PC-9 (cell line): ENCODE results near the gene GREB1L. TPM values are rescaled to one million over a fixed set of nuclear protein-coding genes. Genes with fewer than 3 reads are reported as not detected.

ENCODE experiments used
- BruUV-seq: library from RNA; stranded (reverse); fragments of 400-500 nt; replicated peaks from 2 replicates; lab custom pipeline; 2021; lab: Mats Ljungman, UMichigan
- CTCF ChIA-PET: fragments of 300-600 bp; sonication (Branson Sonifier 250); formaldehyde crosslinking; loops from one replicate; lab custom pipeline; 2022; ENCODE audit warnings: antibody characterized with exemption; lab: Charles Lee
- POLR2A ChIA-PET: fragments of 300-600 bp; sonication (Branson Sonifier 250); formaldehyde crosslinking; loops from one replicate; lab custom pipeline; 2022; ENCODE audit warnings: antibody characterized with exemption; ENCODE audit not compliant: unreplicated experiment; lab: Charles Lee
- DNase-seq, 2 experiments: peaks; one replicate each; pipeline versions ENCODE4 v3.0.0 to v3.0.0-alpha.2; 2015 to 2022; ENCODE audit warnings: mixed read lengths in 1 of 2
- H2AFZ ChIP-seq: fragments of 200-600 bp; sonication (generic); 2 replicates; pipeline ENCODE4 v1.8.1; 2017; ENCODE audit warnings: antibody characterized with exemption
- H3F3A ChIP-seq: fragments of 200-600 bp; sonication (generic); 2 replicates; pipeline ENCODE4 v1.8.1; 2017; ENCODE audit warnings: antibody characterized with exemption, mild to moderate bottlenecking, low read depth; ENCODE audit not compliant: insufficient read depth
- H3K27ac ChIP-seq: fragments of 200-600 bp; sonication (generic); 2 replicates; pipeline ENCODE4 v1.6.1; 2016; ENCODE audit warnings: mixed run types
- H3K27me3 ChIP-seq: fragments of 200-600 bp; sonication (generic); 2 replicates; pipeline ENCODE4 v1.6.1; 2016; ENCODE audit warnings: low read depth, mixed run types; ENCODE audit not compliant: insufficient read depth
- H3K36me3 ChIP-seq: fragments of 200-600 bp; sonication (generic); 2 replicates; pipeline ENCODE4 v1.6.1; 2016; ENCODE audit warnings: low read depth, mixed run types
- H3K4me1 ChIP-seq: fragments of 200-600 bp; sonication (generic); replicated peaks from 2 replicates; pipeline ENCODE4 v1.6.1; 2016; ENCODE audit warnings: mixed run types; ENCODE audit not compliant: insufficient read depth
- H3K4me2 ChIP-seq: fragments of 200-600 bp; sonication (generic); 2 replicates; pipeline ENCODE4 v1.6.1; 2017; ENCODE audit warnings: mixed run types
- H3K4me3 ChIP-seq: fragments of 200-600 bp; sonication (generic); 2 replicates; pipeline ENCODE4 v1.6.1; 2016; ENCODE audit warnings: mixed run types
- H3K79me2 ChIP-seq: fragments of 200-600 bp; sonication (generic); 2 replicates; pipeline ENCODE4 v1.6.1; 2017; ENCODE audit warnings: low read depth, mixed run types
- H3K9me2 ChIP-seq: fragments of 200-600 bp; sonication (generic); 2 replicates; pipeline ENCODE4 v1.8.1; 2017; ENCODE audit warnings: mild to moderate bottlenecking; ENCODE audit not compliant: insufficient read depth
- H3K9me3 ChIP-seq: fragments of 200-600 bp; sonication (generic); 2 replicates; pipeline ENCODE4 v1.8.1; 2016; ENCODE audit warnings: low read depth; ENCODE audit not compliant: insufficient read depth
- H4K20me1 ChIP-seq: fragments of 200-600 bp; sonication (generic); 2 replicates; pipeline ENCODE4 v1.8.1; 2017; ENCODE audit not compliant: insufficient read depth
- CTCF ChIP-seq: fragments of 200-600 bp; sonication (generic); conservative IDR thresholded peaks from 2 replicates; pipeline ENCODE4 v1.6.1; 2017; ENCODE audit warnings: mixed run types, antibody characterized with exemption, mild to moderate bottlenecking, moderate library complexity
- EZH2 ChIP-seq: fragments of 200-600 bp; sonication (generic); IDR thresholded peaks from 2 replicates; pipeline ENCODE4 v1.8.0; 2017; ENCODE audit warnings: antibody characterized with exemption, low read depth
- intact Hi-C: fragments of 100-400 bp; cut with micrococcal nuclease; formaldehyde crosslinking; loops from one replicate; pipeline ENCODE4 v1.10.0; 2022; ENCODE audit not compliant: unreplicated experiment
- total RNA-seq: library from RNA; stranded (reverse); gene quantifications from 2 replicates; pipeline ENCODE4 v1.2.3, GENCODE V29; 2021

GREB1L gene
- total RNA-seq, 1 experiment from 2014 or later = 6.0 TPM

- H3F3A ChIP-seq = no peaks in the 10 kb centered on the region
- H3K4me2 ChIP-seq = no peak overlapping the region
- no peak for DNase-seq
- CTCF ChIA-PET = no interaction called here
- POLR2A ChIA-PET = no interaction called here
- H3K79me2 ChIP-seq = no peaks in the 10 kb centered on the region
- TF ChIP-seq EZH2 (no peak), CTCF (no peak)
- H3K36me3 ChIP-seq = no peaks in the 10 kb centered on the region
- H3K9me2 ChIP-seq = no peaks in the 10 kb centered on the region
- H4K20me1 ChIP-seq = no peaks in the 10 kb centered on the region
- H3K27ac ChIP-seq = no peak overlapping the region
- no peak overlapping the region for H3K4me3 ChIP-seq
- peaks cover 7% of the 10 kb centered on the region; the same call in 1 of the 2 replicates for H3K4me1 ChIP-seq
- no peak overlapping the region for H2AFZ ChIP-seq
- intact Hi-C loops = no loop called here
- H3K9me3 ChIP-seq = no peaks in the 10 kb centered on the region
- BruUV-seq = no TSS peak
- H3K27me3 ChIP-seq = no peaks in the 10 kb centered on the region
Observed at GRCh38 chr18:21481739-21482138, 239.7 kb downstream of the GREB1L start.

- TF ChIP-seq EZH2 = no peak
- no peak for TF ChIP-seq CTCF
- H3K27ac ChIP-seq = no peak overlapping the region
- DNase-seq = no peak
- peaks cover 7% of the 10 kb centered on the region; the same call in 1 of the 2 replicates for H3K4me1 ChIP-seq
- H2AFZ ChIP-seq = no peak overlapping the region
- H3K9me2 ChIP-seq = no peaks in the 10 kb centered on the region
- H4K20me1 ChIP-seq = no peaks in the 10 kb centered on the region
- ChIA-PET CTCF (no interaction called here), POLR2A (no interaction called here)
- no peak overlapping the region for H3K4me3 ChIP-seq
- H3K4me2 ChIP-seq = no peak overlapping the region
- no peaks in the 10 kb centered on the region for H3K79me2 ChIP-seq
- no peaks in the 10 kb centered on the region for H3K9me3 ChIP-seq
- intact Hi-C loops = no loop called here
- H3K27me3 ChIP-seq = no peaks in the 10 kb centered on the region
- no TSS peak for BruUV-seq
- no peaks in the 10 kb centered on the region for H3K36me3 ChIP-seq
- no peaks in the 10 kb centered on the region for H3F3A ChIP-seq
Observed at GRCh38 chr18:21483051-21483450, 241.0 kb downstream of the GREB1L start.

- Histone ChIP-seq H3K9me2 (no peaks in the 10 kb centered on the region), H3K27ac (no peak overlapping the region), H2AFZ (no peak overlapping the region), H3F3A (no peaks in the 10 kb centered on the region), H3K4me1 (peaks cover 7% of the 10 kb centered on the region; the same call in 1 of the 2 replicates), H4K20me1 (no peaks in the 10 kb centered on the region), H3K79me2 (no peaks in the 10 kb centered on the region), H3K36me3 (no peaks in the 10 kb centered on the region), H3K9me3 (no peaks in the 10 kb centered on the region), H3K4me2 (no peak overlapping the region), H3K27me3 (no peaks in the 10 kb centered on the region), H3K4me3 (no peak overlapping the region)
- POLR2A ChIA-PET = no interaction called here
- no peak for DNase-seq
- CTCF ChIA-PET = no interaction called here
- no TSS peak for BruUV-seq
- no peak for TF ChIP-seq EZH2
- no peak for TF ChIP-seq CTCF
- intact Hi-C loops = no loop called here
Observed at GRCh38 chr18:21484851-21485636, 243.0 kb downstream of the GREB1L start.
